HG02840 (cell line): ENCODE data around the gene FAM53B.

Experiments
- ATAC-seq: cut with Tn5 transposase; IDR thresholded peaks from one replicate; pipeline ENCODE4 v1.9.1; 2021; ENCODE audit warnings: mild to moderate bottlenecking, moderate library complexity, moderate number of reproducible peaks; ENCODE audit not compliant: unreplicated experiment, low FRiP score

The FAM53B gene

DNA sequence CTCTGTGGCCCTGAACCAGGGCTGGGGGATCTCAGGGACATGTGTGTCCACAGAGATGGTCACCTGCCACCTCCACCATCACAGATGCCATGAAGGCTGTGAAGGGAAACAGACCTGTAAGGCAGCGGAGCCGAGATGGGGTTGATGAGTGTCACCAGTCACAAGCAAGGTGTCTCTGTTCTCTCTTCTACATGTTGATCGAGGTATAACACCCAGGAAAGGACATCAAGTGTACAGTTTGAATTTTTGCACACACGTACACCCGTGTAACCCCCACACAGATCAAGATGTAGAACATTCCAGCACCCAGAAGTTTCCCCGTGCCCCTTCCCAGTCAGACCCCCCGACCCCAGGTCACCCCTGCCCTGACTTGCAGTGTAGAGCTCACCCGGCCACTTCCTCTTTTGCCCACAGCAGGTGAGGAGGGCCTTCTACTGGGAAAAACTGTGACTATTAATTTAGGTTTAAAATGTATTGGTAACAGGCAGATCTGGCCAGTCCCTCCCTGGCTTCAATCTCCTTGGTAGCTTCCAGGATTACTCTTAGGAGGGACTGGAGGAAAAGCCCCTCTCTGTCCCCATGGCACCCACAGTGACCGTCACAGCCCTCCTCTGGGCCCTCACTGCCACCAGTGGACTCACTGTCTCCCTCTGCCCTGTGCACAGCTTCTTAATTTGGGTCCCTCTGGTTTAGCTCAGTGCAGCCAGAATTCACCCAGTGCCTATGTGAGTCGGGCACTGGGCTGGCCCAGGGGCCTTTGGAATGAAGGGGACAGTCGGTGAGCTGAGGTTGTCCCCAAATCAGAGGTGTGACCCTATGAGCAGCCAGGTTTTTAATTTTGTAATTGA, 174.3 kb downstream of the FAM53B start:
- no peak for ATAC-seq
